Breast epithelium (tissue), 3 donors: ENCODE data around the gene DHRS13.

Experiments
- POLR2A ChIP-seq: fragments of 450-650 bp; IDR thresholded peaks from one replicate; pipeline ENCODE4 v1.6.1; 2016; ENCODE audit warnings: antibody characterized with exemption, mild to moderate bottlenecking, moderate library complexity
- TF ChIP-seq, protein P1 (sequence below), 3 donors: fragments of 450-650 bp; IDR thresholded peaks; one replicate each; pipeline ENCODE4 v1.5.1; 2016 to 2017; ENCODE audit warnings: antibody characterized with exemption in 3 of 3, mild to moderate bottlenecking in 3 of 3, moderate library complexity in 3 of 3

DNA sequence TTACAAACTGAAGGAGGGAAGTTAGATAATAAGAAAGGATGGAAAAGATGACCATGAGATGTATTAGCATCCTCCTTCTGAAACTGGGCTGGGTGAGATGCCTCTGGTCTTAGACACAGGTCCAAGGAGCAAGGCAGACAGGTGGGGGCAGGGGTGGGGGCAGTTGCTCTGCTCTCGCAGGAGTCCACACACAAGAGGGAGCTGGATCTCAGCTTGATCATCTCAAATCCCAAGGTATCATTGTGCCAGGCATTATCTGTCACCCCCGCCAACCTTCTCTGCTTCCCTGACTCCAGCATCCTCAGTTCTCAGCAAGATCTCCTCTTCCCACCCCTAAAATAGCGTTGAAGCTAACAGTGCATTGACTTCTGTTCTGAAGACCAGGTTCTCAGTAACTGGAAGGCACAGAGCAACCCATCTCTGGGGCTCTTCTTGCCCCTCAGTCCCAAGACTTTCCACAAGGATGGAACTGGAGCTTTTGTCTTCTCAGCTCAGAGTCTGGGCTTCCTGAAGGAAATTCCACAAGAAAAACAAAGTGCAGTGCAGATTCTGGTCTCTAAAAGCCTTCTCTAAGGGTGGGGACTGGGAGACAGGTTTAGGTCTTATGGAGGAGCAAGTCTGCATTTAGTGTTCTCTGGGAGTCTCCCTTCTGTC is 7.0 kb downstream of the DHRS13 start:
- no peak for TF ChIP-seq POLR2A
- TF ChIP-seq, protein P1, sequence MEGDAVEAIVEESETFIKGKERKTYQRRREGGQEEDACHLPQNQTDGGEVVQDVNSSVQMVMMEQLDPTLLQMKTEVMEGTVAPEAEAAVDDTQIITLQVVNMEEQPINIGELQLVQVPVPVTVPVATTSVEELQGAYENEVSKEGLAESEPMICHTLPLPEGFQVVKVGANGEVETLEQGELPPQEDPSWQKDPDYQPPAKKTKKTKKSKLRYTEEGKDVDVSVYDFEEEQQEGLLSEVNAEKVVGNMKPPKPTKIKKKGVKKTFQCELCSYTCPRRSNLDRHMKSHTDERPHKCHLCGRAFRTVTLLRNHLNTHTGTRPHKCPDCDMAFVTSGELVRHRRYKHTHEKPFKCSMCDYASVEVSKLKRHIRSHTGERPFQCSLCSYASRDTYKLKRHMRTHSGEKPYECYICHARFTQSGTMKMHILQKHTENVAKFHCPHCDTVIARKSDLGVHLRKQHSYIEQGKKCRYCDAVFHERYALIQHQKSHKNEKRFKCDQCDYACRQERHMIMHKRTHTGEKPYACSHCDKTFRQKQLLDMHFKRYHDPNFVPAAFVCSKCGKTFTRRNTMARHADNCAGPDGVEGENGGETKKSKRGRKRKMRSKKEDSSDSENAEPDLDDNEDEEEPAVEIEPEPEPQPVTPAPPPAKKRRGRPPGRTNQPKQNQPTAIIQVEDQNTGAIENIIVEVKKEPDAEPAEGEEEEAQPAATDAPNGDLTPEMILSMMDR (IDR thresholded peaks at IDR 0.05): no peak
